HG03457 (cell line): ENCODE results near the gene SDC1.

Experiments used
- ATAC-seq: cut with Tn5 transposase; IDR thresholded peaks from one replicate; pipeline ENCODE4 v1.9.1; 2021; ENCODE audit warnings: moderate number of reproducible peaks; ENCODE audit not compliant: unreplicated experiment

The SDC1 gene

DNA sequence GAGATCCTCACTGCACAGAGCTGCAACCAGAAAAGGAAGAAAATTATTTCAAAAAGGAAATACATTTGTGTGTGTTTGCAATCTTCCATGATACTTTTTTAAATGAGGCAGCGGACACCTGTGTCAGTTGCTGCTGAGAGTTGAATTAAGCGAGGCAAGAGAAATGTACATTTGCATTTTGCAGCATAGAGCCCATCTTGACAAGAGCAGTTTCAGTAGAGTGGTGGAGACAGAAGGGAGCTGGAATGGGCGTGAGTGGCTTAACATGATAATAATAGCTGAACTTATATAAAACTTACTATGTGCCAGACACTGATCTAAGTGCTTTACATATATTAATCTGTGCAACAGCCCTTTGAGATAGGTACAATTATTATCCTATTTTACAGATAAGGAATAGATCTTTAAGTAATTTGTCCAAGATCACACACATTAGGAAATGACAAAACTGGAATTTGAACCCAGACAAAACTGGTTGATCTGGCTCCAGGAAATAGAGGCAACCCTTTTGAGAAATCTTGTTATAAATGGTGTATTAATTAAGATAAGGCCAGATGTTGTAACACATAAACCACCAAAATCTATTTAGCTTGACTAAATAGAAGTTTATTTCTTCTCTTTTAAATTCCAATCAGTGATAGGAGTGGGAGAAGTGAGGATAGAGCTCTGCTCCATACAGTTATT, 68.7 kb downstream of the SDC1 start:
- no peak for ATAC-seq

GRCh38 chr2:20153131-20153851, 71.6 kb downstream of the SDC1 start:
- ATAC-seq, result no peak

GRCh38 chr2:20150806-20151571, 73.9 kb downstream of the SDC1 start:
- no peak for ATAC-seq
